HepG2 (cell line): ENCODE measurements around the gene COASY. TPM values are rescaled to one million over a fixed set of nuclear protein-coding genes. Genes with fewer than 3 reads are reported as not detected.

Experiments
- ARNT2 ChIP-seq: sonication (generic); formaldehyde crosslinking; IDR thresholded peaks from 2 replicates; pipeline ENCODE4 v1.8.0; 2022; ENCODE audit warnings: mild to moderate bottlenecking, low read depth, missing genetic modification reagents, moderate library complexity
- GTF3A ChIP-seq: sonication (generic); formaldehyde crosslinking; conservative IDR thresholded peaks from 2 replicates; pipeline ENCODE4 v1.4.0; 2020; ENCODE audit warnings: mild to moderate bottlenecking, missing genetic modification reagents
- KDM5A ChIP-seq: fragments of 200-600 bp; sonication (generic); IDR thresholded peaks from 2 replicates; pipeline ENCODE4 v1.7.0; 2018; ENCODE audit warnings: antibody characterized with exemption, mild to moderate bottlenecking, low read length, borderline replicate concordance
- MAF1 ChIP-seq: sonication (generic); formaldehyde crosslinking; IDR thresholded peaks from 2 replicates; pipeline ENCODE4 v1.5.0; 2020; ENCODE audit warnings: missing genetic modification reagents, borderline replicate concordance
- NCOR1 ChIP-seq: fragments of 200-600 bp; sonication (generic); IDR thresholded peaks from 2 replicates; pipeline ENCODE4 v1.7.0; 2017; ENCODE audit warnings: antibody characterized with exemption, low read length, borderline replicate concordance
- NFE2L2 ChIP-seq: fragments of 150-350 bp; IDR thresholded peaks from 2 replicates; pipeline ENCODE4 v1.6.1; 2014; ENCODE audit warnings: low read length
- NR2C2 ChIP-seq: sonication (generic); formaldehyde crosslinking; IDR thresholded peaks from 2 replicates; pipeline ENCODE4 v1.4.0; 2020; ENCODE audit warnings: missing genetic modification reagents, mild to moderate bottlenecking, moderate library complexity, borderline replicate concordance
- NR2F6 ChIP-seq, 2 experiments: IDR thresholded peaks; 2 replicates each; pipeline ENCODE4 v1.6.1; 2016; ENCODE audit warnings: antibody characterized with exemption in 1 of 2, mild to moderate bottlenecking in 1 of 2
- PHF20 ChIP-seq: sonication (generic); formaldehyde crosslinking; IDR thresholded peaks from 2 replicates; pipeline ENCODE4 v1.5.0; 2020; ENCODE audit warnings: mild to moderate bottlenecking, missing genetic modification reagents
- RELA ChIP-seq: sonication (generic); formaldehyde crosslinking; IDR thresholded peaks from 2 replicates; pipeline ENCODE4 v1.4.0; 2020; ENCODE audit warnings: missing genetic modification reagents
- SRSF4 ChIP-seq: fragments of 200-400 bp; formaldehyde crosslinking; IDR thresholded peaks from one replicate; pipeline ENCODE4 v1.6.1; 2018; ENCODE audit warnings: mild to moderate bottlenecking, low read depth, low read length, moderate library complexity; ENCODE audit not compliant: poor library complexity, severe bottlenecking
- TBX2 ChIP-seq: sonication (generic); formaldehyde crosslinking; IDR thresholded peaks from 2 replicates; pipeline ENCODE4 v1.5.0; 2020; ENCODE audit warnings: missing genetic modification reagents, mild to moderate bottlenecking, borderline replicate concordance
- ZIK1 ChIP-seq: sonication (generic); formaldehyde crosslinking; IDR thresholded peaks from 2 replicates; pipeline ENCODE4 v1.5.0; 2020; ENCODE audit warnings: mild to moderate bottlenecking, low read depth, missing genetic modification reagents, borderline replicate concordance
- ZNF143 ChIP-seq: sonication (generic); formaldehyde crosslinking; IDR thresholded peaks from 2 replicates; pipeline ENCODE4 v1.4.0; 2020; ENCODE audit warnings: missing genetic modification reagents
- ZNF333 ChIP-seq: sonication (generic); formaldehyde crosslinking; IDR thresholded peaks from 2 replicates; pipeline ENCODE4 v1.4.0; 2020; ENCODE audit warnings: mild to moderate bottlenecking, missing genetic modification reagents, borderline replicate concordance
- ZNF337 ChIP-seq: sonication (generic); formaldehyde crosslinking; IDR thresholded peaks from 2 replicates; pipeline ENCODE4 v1.5.1; 2020; ENCODE audit warnings: missing genetic modification reagents, low read depth, mild to moderate bottlenecking, borderline replicate concordance
- ZNF34 ChIP-seq: sonication (generic); formaldehyde crosslinking; IDR thresholded peaks from 2 replicates; pipeline ENCODE4 v1.4.0; 2020; ENCODE audit warnings: mild to moderate bottlenecking, missing genetic modification reagents, borderline replicate concordance
- ZNF501 ChIP-seq: sonication (generic); formaldehyde crosslinking; IDR thresholded peaks from 2 replicates; pipeline ENCODE4 v1.5.1; 2020; ENCODE audit warnings: mild to moderate bottlenecking, moderate library complexity, missing genetic modification reagents
- ZNF616 ChIP-seq: sonication (generic); formaldehyde crosslinking; IDR thresholded peaks from 2 replicates; pipeline ENCODE4 v1.5.0; 2020; ENCODE audit warnings: low read depth, mild to moderate bottlenecking, missing genetic modification reagents
- ZNF720 ChIP-seq: sonication (generic); formaldehyde crosslinking; IDR thresholded peaks from 2 replicates; pipeline ENCODE4 v1.4.0; 2020; ENCODE audit warnings: missing genetic modification reagents
- ZNF781 ChIP-seq: sonication (generic); formaldehyde crosslinking; IDR thresholded peaks from 2 replicates; pipeline ENCODE4 v1.5.1; 2020; ENCODE audit warnings: borderline replicate concordance, mild to moderate bottlenecking, missing genetic modification reagents; ENCODE audit errors: not compliant biosample characterization
- ZSCAN31 ChIP-seq: sonication (generic); formaldehyde crosslinking; IDR thresholded peaks from 2 replicates; pipeline ENCODE4 v1.5.0; 2020; ENCODE audit warnings: low read depth, mild to moderate bottlenecking, missing genetic modification reagents
- polyA plus RNA-seq, 8 experiments: library from polyadenylated mRNA; depleted of rRNA in 3 of 8; stranded (reverse) in 7 of 8; unstranded in 1 of 8; fragments of >200 nt; fragmentation: Illumina TruSeq in 4 of 8; extraction: Trizol in 4 of 8; gene quantifications; 2 replicates each; pipeline versions ENCODE4 v1.2.1 to v1.2.3, GENCODE V29; 2011 to 2016; ENCODE audit warnings: low read depth in 4 of 8, missing spikeins in 1 of 8, mixed read lengths in 1 of 8; ENCODE audit not compliant: insufficient read depth in 1 of 8
- total RNA-seq, 5 experiments: library from RNA; depleted of rRNA; stranded (reverse); fragments of >200 nt; fragmentation: Illumina TruSeq; extraction: Trizol; gene quantifications; 2 replicates each; pipeline ENCODE4 v1.2.3, GENCODE V29; 2016; ENCODE audit warnings: low read depth in 1 of 5
- TF ChIP-seq, protein P1 (sequence below): sonication (generic); formaldehyde crosslinking; IDR thresholded peaks from 2 replicates; pipeline ENCODE4 v1.4.0; 2020; ENCODE audit warnings: missing genetic modification reagents, mild to moderate bottlenecking, borderline replicate concordance
- TF ChIP-seq, protein P2 (sequence below): sonication (generic); formaldehyde crosslinking; IDR thresholded peaks from 2 replicates; pipeline ENCODE4 v1.5.0; 2020; ENCODE audit warnings: mild to moderate bottlenecking, missing genetic modification reagents, moderate library complexity
- TF ChIP-seq, protein P3 (sequence below): sonication (generic); formaldehyde crosslinking; IDR thresholded peaks from 2 replicates; pipeline ENCODE4 v1.8.0; 2022; ENCODE audit warnings: mild to moderate bottlenecking, missing genetic modification reagents, moderate library complexity

Gene COASY
- total and polyA plus RNA-seq, 2 of the 13 experiments (the other 11 are each of a cell fraction or from before 2014, with no cell fraction given), result 90.7 to 125 TPM

DNA sequence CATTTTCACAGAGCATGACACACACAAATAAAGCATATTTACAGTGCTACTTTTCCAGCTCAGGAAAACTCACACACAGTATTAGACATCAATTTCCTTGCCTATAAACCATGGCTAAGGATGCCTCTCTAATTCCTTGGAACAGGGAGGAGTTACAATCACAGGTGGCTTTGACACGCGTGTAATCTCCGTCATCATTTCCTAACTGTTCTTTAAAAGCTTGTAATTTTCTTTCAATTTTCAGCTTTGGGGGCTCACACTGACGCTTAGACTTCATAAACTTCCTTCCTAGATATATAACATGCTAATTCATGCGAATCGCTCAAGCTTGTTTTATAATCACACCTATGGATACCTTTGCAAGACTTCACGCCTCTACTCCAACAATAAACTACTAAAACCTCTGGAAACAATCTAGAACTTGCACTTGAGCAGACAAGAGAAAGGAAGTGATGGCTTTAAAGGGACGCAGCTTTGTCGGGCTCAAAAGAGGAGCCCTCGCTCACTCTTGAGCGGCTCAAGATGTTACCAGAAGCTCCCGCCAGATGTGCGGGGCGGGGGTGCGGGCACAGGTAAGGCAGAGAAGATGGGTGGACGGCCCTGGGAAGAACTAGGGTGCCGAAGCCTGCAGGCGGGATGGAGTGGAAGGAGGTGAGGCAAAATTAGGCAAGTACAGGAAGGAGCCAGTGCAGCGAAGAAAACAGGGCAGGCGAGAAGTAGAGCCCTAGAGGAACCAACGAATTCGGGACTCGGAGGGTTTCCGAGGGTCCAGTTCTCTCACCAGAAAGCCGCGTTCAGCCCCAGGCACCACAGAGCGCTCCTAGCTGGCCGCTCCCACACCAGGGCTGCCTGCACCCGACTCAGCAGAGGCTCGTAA, 46.6 kb downstream of the COASY start (continued):
- no peak; the same call in 1 of the 2 replicates for TF ChIP-seq ZNF143
- no peak for TF ChIP-seq PHF20 (CRISPR knock-in tag)
- TF ChIP-seq ZNF337, result no peak
- TF ChIP-seq ZNF501 (CRISPR knock-in tag), result no peak
- TF ChIP-seq NR2F6 (IDR thresholded peaks at IDR 0.05), result no peak
- no peak for TF ChIP-seq NR2F6 (CRISPR knock-in tag; IDR thresholded peaks at IDR 0.05)
- TF ChIP-seq ZNF616 (CRISPR knock-in tag), result peak; percentile 29; the same call in 1 of the 2 replicates
- TF ChIP-seq, protein P1, sequence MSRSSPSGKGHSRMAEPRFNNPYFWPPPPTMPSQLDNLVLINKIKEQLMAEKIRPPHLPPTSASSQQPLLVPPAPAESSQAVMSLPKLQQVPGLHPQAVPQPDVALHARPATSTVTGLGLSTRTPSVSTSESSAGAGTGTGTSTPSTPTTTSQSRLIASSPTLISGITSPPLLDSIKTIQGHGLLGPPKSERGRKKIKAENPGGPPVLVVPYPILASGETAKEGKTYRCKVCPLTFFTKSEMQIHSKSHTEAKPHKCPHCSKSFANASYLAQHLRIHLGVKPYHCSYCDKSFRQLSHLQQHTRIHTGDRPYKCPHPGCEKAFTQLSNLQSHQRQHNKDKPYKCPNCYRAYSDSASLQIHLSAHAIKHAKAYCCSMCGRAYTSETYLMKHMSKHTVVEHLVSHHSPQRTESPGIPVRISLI (CRISPR knock-in tag), result no peak
- TF ChIP-seq ARNT2 (CRISPR knock-in tag), result no peak
- TF ChIP-seq GTF3A (CRISPR knock-in tag), result 0 out of 2 replicates have a peak, but pooled peaks have one; percentile 12
- TF ChIP-seq ZNF781 (CRISPR knock-in tag), result no peak
- no peak for TF ChIP-seq ZNF720 (CRISPR knock-in tag)
- no peak for TF ChIP-seq MAF1 (CRISPR knock-in tag)
- TF ChIP-seq KDM5A, result peak; percentile 50; the same call in 1 of the 2 replicates
- no peak for TF ChIP-seq NFE2L2
- TF ChIP-seq ZSCAN31 (CRISPR knock-in tag), result peak; percentile 52; the same call in 1 of the 2 replicates
- TF ChIP-seq ZNF34 (CRISPR knock-in tag), result no peak
- TF ChIP-seq TBX2, result no peak
- no peak for TF ChIP-seq NR2C2 (CRISPR knock-in tag)
- TF ChIP-seq SRSF4, result no peak
- TF ChIP-seq, protein P2, sequence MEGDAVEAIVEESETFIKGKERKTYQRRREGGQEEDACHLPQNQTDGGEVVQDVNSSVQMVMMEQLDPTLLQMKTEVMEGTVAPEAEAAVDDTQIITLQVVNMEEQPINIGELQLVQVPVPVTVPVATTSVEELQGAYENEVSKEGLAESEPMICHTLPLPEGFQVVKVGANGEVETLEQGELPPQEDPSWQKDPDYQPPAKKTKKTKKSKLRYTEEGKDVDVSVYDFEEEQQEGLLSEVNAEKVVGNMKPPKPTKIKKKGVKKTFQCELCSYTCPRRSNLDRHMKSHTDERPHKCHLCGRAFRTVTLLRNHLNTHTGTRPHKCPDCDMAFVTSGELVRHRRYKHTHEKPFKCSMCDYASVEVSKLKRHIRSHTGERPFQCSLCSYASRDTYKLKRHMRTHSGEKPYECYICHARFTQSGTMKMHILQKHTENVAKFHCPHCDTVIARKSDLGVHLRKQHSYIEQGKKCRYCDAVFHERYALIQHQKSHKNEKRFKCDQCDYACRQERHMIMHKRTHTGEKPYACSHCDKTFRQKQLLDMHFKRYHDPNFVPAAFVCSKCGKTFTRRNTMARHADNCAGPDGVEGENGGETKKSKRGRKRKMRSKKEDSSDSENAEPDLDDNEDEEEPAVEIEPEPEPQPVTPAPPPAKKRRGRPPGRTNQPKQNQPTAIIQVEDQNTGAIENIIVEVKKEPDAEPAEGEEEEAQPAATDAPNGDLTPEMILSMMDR, result no peak
- no peak for TF ChIP-seq RELA (CRISPR knock-in tag)
- no peak for TF ChIP-seq ZIK1 (CRISPR knock-in tag)
- TF ChIP-seq, protein P3, sequence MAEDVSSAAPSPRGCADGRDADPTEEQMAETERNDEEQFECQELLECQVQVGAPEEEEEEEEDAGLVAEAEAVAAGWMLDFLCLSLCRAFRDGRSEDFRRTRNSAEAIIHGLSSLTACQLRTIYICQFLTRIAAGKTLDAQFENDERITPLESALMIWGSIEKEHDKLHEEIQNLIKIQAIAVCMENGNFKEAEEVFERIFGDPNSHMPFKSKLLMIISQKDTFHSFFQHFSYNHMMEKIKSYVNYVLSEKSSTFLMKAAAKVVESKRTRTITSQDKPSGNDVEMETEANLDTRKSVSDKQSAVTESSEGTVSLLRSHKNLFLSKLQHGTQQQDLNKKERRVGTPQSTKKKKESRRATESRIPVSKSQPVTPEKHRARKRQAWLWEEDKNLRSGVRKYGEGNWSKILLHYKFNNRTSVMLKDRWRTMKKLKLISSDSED, result no peak
- no peak for TF ChIP-seq ZNF333 (CRISPR knock-in tag)
- no peak for TF ChIP-seq NCOR1
